Stomach smooth muscle (tissue), 2 donors: Measurements from ENCODE around the gene EBF4.

Source experiments
- H3K27ac ChIP-seq: one replicate; pipeline ENCODE4 v1.7.0; 2013; ENCODE audit warnings: mild to moderate bottlenecking, low read length, inconsistent platforms
- H3K27me3 ChIP-seq, 2 donors: one replicate each; pipeline ENCODE4 v1.7.0; 2013; ENCODE audit warnings: low read length in 2 of 2; ENCODE audit not compliant: insufficient read depth in 2 of 2, control insufficient read depth in 1 of 2
- H3K36me3 ChIP-seq, 2 donors: one replicate each; pipeline ENCODE4 v1.7.0; 2013; ENCODE audit warnings: low read length in 2 of 2; ENCODE audit not compliant: control insufficient read depth in 2 of 2, insufficient read depth in 2 of 2
- H3K4me1 ChIP-seq: one replicate; pipeline ENCODE4 v1.7.0; 2013; ENCODE audit warnings: low read length; ENCODE audit not compliant: control insufficient read depth, insufficient read depth
- H3K4me3 ChIP-seq, 2 donors: one replicate each; pipeline ENCODE4 v1.7.0; 2013; ENCODE audit warnings: low read length in 2 of 2
- H3K9ac ChIP-seq, 2 donors: one replicate each; pipeline ENCODE4 v1.7.0; 2013; ENCODE audit warnings: low read length in 2 of 2, mild to moderate bottlenecking in 1 of 2
- H3K9me3 ChIP-seq, 2 donors: one replicate each; pipeline ENCODE4 v1.7.0; 2013; ENCODE audit warnings: low read length in 2 of 2; ENCODE audit not compliant: control insufficient read depth in 2 of 2
- donor health status: healthy.
- donor health status: Pancreatic carcinoma.

EBF4 gene

GRCh38 chr20:2729791-2730190 is 37.2 kb downstream of the EBF4 start:
- Histone ChIP-seq H3K9ac (no peak overlapping the region), H3K27ac (no peak overlapping the region), H3K9me3 (peaks cover 0 to 6% of the 10 kb centered on the region in 2 donors), H3K4me3 (no peak overlapping the region), H3K27me3 (no peaks in the 10 kb centered on the region), H3K36me3 (peaks cover 0 to 4% of the 10 kb centered on the region in 2 donors), H3K4me1 (no peaks in the 10 kb centered on the region)

- Histone ChIP-seq H3K9me3 (peaks cover 0 to 6% of the 10 kb centered on the region in 2 donors), H3K4me1 (no peaks in the 10 kb centered on the region), H3K27ac (no peak overlapping the region), H3K36me3 (peaks cover 0 to 4% of the 10 kb centered on the region in 2 donors), H3K27me3 (no peaks in the 10 kb centered on the region), H3K9ac (no peak overlapping the region), H3K4me3 (no peak overlapping the region)
These were observed 42.3 kb downstream of the EBF4 start for GRCh38 chr20:2734899-2735298.

- Histone ChIP-seq H3K9me3 (peaks cover 0 to 6% of the 10 kb centered on the region in 2 donors), H3K36me3 (peaks cover 0 to 4% of the 10 kb centered on the region in 2 donors), H3K27me3 (no peaks in the 10 kb centered on the region), H3K9ac (no peak overlapping the region), H3K4me3 (no peak overlapping the region), H3K4me1 (no peaks in the 10 kb centered on the region), H3K27ac (no peak overlapping the region)
These were observed 43.9 kb downstream of the EBF4 start for GRCh38 chr20:2736441-2736840.

GRCh38 chr20:2738331-2739041 is 45.9 kb downstream of the EBF4 start:
- Histone ChIP-seq H3K9me3 (no peaks in the 10 kb centered on the region), H3K4me3 (no peak overlapping the region), H3K4me1 (no peaks in the 10 kb centered on the region), H3K36me3 (no peaks in the 10 kb centered on the region), H3K27me3 (no peaks in the 10 kb centered on the region), H3K9ac (no peak overlapping the region), H3K27ac (no peak overlapping the region)

- no peaks in the 10 kb centered on the region for H3K4me1 ChIP-seq
- no peaks in the 10 kb centered on the region for H3K27me3 ChIP-seq
- H3K27ac ChIP-seq, result no peak overlapping the region
- H3K4me3 ChIP-seq, result no peak overlapping the region
- no peaks in the 10 kb centered on the region for H3K9me3 ChIP-seq
- H3K36me3 ChIP-seq, result no peaks in the 10 kb centered on the region
- H3K9ac ChIP-seq, result no peak overlapping the region
These were observed 46.4 kb downstream of the EBF4 start for GRCh38 chr20:2739042-2739398.

- Histone ChIP-seq H3K27me3 (no peaks in the 10 kb centered on the region), H3K4me1 (no peaks in the 10 kb centered on the region), H3K36me3 (no peaks in the 10 kb centered on the region), H3K27ac (no peak overlapping the region), H3K9ac (no peak overlapping the region), H3K4me3 (no peak overlapping the region), H3K9me3 (no peaks in the 10 kb centered on the region)
These were observed 48.1 kb downstream of the EBF4 start for GRCh38 chr20:2740702-2741101.

- Histone ChIP-seq H3K9me3 (no peaks in the 10 kb centered on the region), H3K27me3 (no peaks in the 10 kb centered on the region), H3K4me3 (no peak overlapping the region), H3K4me1 (no peaks in the 10 kb centered on the region), H3K27ac (no peak overlapping the region), H3K9ac (no peak overlapping the region), H3K36me3 (no peaks in the 10 kb centered on the region)
These were observed 48.9 kb downstream of the EBF4 start for GRCh38 chr20:2741463-2741862.

- no peak overlapping the region for H3K9ac ChIP-seq
- no peaks in the 10 kb centered on the region for H3K36me3 ChIP-seq
- no peaks in the 10 kb centered on the region for H3K27me3 ChIP-seq
- H3K4me3 ChIP-seq, result no peak overlapping the region
- no peaks in the 10 kb centered on the region for H3K9me3 ChIP-seq
- no peak overlapping the region for H3K27ac ChIP-seq
- no peaks in the 10 kb centered on the region for H3K4me1 ChIP-seq
These were observed 49.3 kb downstream of the EBF4 start for GRCh38 chr20:2741881-2742280.

GRCh38 chr20:2742431-2742830 is 49.9 kb downstream of the EBF4 start:
- no peak overlapping the region for H3K27ac ChIP-seq
- no peaks in the 10 kb centered on the region for H3K4me1 ChIP-seq
- H3K9ac ChIP-seq, result no peak overlapping the region
- H3K9me3 ChIP-seq, result no peaks in the 10 kb centered on the region
- H3K27me3 ChIP-seq, result no peaks in the 10 kb centered on the region
- H3K4me3 ChIP-seq, result no peak overlapping the region
- H3K36me3 ChIP-seq, result no peaks in the 10 kb centered on the region

GRCh38 chr20:2742934-2743559 is 50.5 kb downstream of the EBF4 start:
- Histone ChIP-seq H3K27me3 (no peaks in the 10 kb centered on the region), H3K36me3 (no peaks in the 10 kb centered on the region), H3K9me3 (no peaks in the 10 kb centered on the region), H3K9ac (no peak overlapping the region), H3K27ac (no peak overlapping the region), H3K4me3 (no peak overlapping the region), H3K4me1 (no peaks in the 10 kb centered on the region)
